ENCODE measurements around the gene CERS2. TPM values are rescaled to one million over a fixed set of nuclear protein-coding genes. Genes with fewer than 3 reads are reported as not detected.
A peak's percentile ranks its signal among the peaks of the same experiment; 100 is the strongest.

CERS2 gene
- total and polyA plus RNA-seq, 7 donors, result 29.8 to 61.0 (median 46.0) TPM

DNA sequence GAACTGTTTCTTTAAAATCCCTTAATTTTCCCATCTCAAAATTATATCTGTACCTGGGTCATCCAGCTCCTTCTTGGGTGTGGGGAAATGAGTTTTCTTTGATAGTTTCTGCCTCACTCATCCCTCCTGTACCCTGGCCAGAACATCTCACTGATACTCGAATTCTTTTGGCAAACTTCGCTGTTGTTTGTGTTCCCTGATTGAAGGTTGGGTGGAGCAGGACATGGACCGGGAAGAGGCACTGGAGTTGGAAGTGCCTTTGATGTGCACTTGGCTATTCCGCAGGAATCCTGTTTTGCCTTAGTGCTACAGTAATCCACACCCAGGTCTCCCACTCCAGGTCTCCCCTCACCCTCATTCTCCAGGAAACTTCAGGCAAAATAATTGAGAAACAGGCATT lies 20.8 kb upstream of the CERS2 start:
- intact Hi-C loops (cut with DNase I), result no loop called here
- Histone ChIP-seq H3K36me3 (ENCODE audit: insufficient read depth in 1 of 2, low read depth in 1 of 2) (peaks cover 0 to 41% of the 10 kb centered on the region in 2 donors), H3K4me3 (peak overlapping the region; percentile 13), H3K9me3 (no peaks in the 10 kb centered on the region), H3K27ac (peak overlapping the region; percentile 11), H3K4me1 (peaks cover 11% of the 10 kb centered on the region), H3K27me3 (ENCODE audit: insufficient read depth in 3 of 3, low read length in 2 of 3) (no peaks in the 10 kb centered on the region)
- TF ChIP-seq, protein P1, sequence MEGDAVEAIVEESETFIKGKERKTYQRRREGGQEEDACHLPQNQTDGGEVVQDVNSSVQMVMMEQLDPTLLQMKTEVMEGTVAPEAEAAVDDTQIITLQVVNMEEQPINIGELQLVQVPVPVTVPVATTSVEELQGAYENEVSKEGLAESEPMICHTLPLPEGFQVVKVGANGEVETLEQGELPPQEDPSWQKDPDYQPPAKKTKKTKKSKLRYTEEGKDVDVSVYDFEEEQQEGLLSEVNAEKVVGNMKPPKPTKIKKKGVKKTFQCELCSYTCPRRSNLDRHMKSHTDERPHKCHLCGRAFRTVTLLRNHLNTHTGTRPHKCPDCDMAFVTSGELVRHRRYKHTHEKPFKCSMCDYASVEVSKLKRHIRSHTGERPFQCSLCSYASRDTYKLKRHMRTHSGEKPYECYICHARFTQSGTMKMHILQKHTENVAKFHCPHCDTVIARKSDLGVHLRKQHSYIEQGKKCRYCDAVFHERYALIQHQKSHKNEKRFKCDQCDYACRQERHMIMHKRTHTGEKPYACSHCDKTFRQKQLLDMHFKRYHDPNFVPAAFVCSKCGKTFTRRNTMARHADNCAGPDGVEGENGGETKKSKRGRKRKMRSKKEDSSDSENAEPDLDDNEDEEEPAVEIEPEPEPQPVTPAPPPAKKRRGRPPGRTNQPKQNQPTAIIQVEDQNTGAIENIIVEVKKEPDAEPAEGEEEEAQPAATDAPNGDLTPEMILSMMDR (IDR thresholded peaks at IDR 0.05), result no peak
- ATAC-seq (peak; percentile 12 to 33 (median 18)), DNase-seq (no peak)
- 36 to 43% (median 38%) methylated on average over 4 of the region's 4 CpGs for WGBS, 3 donors

GRCh38 chr1:150994248-150994647 lies 19.6 kb upstream of the CERS2 start:
- WGBS, 3 donors, result 81 to 91% (median 84%) methylated on average over 3 of the region's 3 CpGs
- no peaks in the 10 kb centered on the region for H3K27me3 ChIP-seq (ENCODE audit: insufficient read depth in 3 of 3, low read length in 2 of 3)

GRCh38 chr1:150992626-150993025 lies 18.0 kb upstream of the CERS2 start:
- Histone ChIP-seq H3K36me3 (ENCODE audit: insufficient read depth in 1 of 2, low read depth in 1 of 2) (peaks cover 0 to 12% of the 10 kb centered on the region in 2 donors), H3K27me3 (ENCODE audit: insufficient read depth in 3 of 3, low read length in 2 of 3) (no peaks in the 10 kb centered on the region), H3K4me1 (peaks cover 11% of the 10 kb centered on the region), H3K4me3 (no peak overlapping the region), H3K9me3 (no peaks in the 10 kb centered on the region), H3K27ac (no peak overlapping the region)
- WGBS, 3 donors, result 42 to 53% (median 50%) methylated on average over 4 of the region's 4 CpGs
- no peak for DNase-seq
- ATAC-seq, result no peak
- intact Hi-C loops (cut with DNase I), result no loop called here
- TF ChIP-seq, protein P1 (IDR thresholded peaks at IDR 0.05), result no peak

More at GRCh38 chr1:150994248-150994647, 19.6 kb upstream of the CERS2 start:
- intact Hi-C loops (cut with DNase I), result no loop called here
- no peaks in the 10 kb centered on the region for H3K9me3 ChIP-seq
- H3K36me3 ChIP-seq (ENCODE audit: insufficient read depth in 1 of 2, low read depth in 1 of 2), result peaks cover 0 to 28% of the 10 kb centered on the region in 2 donors
- no peak overlapping the region for H3K27ac ChIP-seq
- H3K4me3 ChIP-seq, result no peak overlapping the region
- ATAC-seq (no peak), DNase-seq (no peak)
- TF ChIP-seq, protein P1 (IDR thresholded peaks at IDR 0.05), result no peak
- H3K4me1 ChIP-seq, result peaks cover 11% of the 10 kb centered on the region

DNA sequence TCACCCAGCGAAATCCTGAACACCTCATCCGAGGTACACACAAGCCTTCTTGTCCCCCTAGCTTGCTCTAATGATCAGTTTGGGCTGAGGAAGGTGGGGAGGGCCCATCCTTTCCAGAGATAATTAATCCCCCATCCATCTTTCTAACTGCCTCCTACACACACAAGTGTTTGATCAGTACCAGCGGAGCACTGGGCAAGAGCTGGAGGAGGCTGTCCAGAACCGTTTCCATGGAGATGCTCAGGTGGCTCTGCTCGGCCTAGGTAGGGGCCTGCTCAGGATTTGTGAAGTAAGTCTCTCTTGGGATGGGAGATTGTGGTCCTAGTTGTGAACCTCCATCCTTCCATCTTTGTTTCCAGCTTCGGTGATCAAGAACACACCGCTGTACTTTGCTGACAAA lies 13.3 kb upstream of the CERS2 start:
- no peak overlapping the region for H3K4me3 ChIP-seq
- intact Hi-C loops (cut with DNase I), result no loop called here
- ATAC-seq (no peak), DNase-seq (no peak)
- H3K36me3 ChIP-seq (ENCODE audit: insufficient read depth in 1 of 2, low read depth in 1 of 2), result no peaks in the 10 kb centered on the region
- H3K27ac ChIP-seq, result no peak overlapping the region
- no peaks in the 10 kb centered on the region for H3K9me3 ChIP-seq
- 87 to 88% (median 87%) methylated on average over 7 of the region's 7 CpGs for WGBS, 3 donors
- H3K4me1 ChIP-seq, result no peaks in the 10 kb centered on the region
- TF ChIP-seq, protein P1 (IDR thresholded peaks at IDR 0.05), result no peak
- H3K27me3 ChIP-seq (ENCODE audit: insufficient read depth in 3 of 3, low read length in 2 of 3), result no peaks in the 10 kb centered on the region

DNA sequence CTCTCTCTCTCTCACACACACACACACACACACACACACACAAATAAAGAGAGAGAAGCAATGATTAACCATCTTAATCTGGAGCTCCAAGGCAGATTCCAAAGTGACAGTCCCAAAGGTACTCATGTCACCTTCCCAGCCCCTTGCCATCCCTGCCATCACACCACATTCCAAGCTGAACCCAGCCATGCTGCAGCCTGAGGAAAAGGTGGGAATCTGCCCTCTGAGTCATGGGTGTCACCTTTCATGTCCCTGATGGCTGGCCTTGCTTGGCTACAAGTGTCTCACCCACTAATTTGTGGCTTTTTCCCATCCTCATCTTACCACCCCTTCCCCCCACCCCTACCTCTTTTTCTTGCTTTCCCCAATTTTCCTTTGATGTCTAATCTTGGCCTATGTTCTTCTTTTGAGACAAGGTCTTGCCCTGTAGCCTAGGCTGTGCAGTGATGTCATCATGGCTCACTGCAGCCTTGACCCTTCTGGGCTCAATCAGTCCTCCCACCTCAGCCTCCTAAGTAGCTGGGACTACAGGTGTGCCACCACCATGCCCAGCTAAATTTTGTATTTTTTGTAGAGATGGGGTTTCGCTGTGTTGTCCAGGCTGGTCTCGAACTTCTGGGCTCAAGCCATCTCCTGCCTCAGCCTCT lies 10.7 kb upstream of the CERS2 start:
- WGBS, 3 donors, result 88 to 94% (median 91%) methylated on average over 2 of the region's 2 CpGs
- Histone ChIP-seq H3K36me3 (ENCODE audit: insufficient read depth in 1 of 2, low read depth in 1 of 2) (no peaks in the 10 kb centered on the region), H3K27me3 (ENCODE audit: insufficient read depth in 3 of 3, low read length in 2 of 3) (no peaks in the 10 kb centered on the region), H3K9me3 (no peaks in the 10 kb centered on the region), H3K4me3 (no peak overlapping the region), H3K4me1 (no peaks in the 10 kb centered on the region), H3K27ac (no peak overlapping the region)
- TF ChIP-seq, protein P1 (IDR thresholded peaks at IDR 0.05), result no peak
- ATAC-seq (peak in 1 of 4 donors; percentile 52), DNase-seq (no peak)
- intact Hi-C loops (cut with DNase I), result no loop called here
